Measurements from ENCODE around the gene PARD6B. TPM values are rescaled to one million over a fixed set of nuclear protein-coding genes. Genes with fewer than 3 reads are reported as not detected.
A peak's percentile ranks its signal among the peaks of the same experiment; 100 is the strongest.

PARD6B gene
- total and polyA plus RNA-seq, 2 of the 13 experiments (the other 11 are each of a cell fraction or from before 2014, with no cell fraction given), result 6.9 to 22.2 TPM

DNA sequence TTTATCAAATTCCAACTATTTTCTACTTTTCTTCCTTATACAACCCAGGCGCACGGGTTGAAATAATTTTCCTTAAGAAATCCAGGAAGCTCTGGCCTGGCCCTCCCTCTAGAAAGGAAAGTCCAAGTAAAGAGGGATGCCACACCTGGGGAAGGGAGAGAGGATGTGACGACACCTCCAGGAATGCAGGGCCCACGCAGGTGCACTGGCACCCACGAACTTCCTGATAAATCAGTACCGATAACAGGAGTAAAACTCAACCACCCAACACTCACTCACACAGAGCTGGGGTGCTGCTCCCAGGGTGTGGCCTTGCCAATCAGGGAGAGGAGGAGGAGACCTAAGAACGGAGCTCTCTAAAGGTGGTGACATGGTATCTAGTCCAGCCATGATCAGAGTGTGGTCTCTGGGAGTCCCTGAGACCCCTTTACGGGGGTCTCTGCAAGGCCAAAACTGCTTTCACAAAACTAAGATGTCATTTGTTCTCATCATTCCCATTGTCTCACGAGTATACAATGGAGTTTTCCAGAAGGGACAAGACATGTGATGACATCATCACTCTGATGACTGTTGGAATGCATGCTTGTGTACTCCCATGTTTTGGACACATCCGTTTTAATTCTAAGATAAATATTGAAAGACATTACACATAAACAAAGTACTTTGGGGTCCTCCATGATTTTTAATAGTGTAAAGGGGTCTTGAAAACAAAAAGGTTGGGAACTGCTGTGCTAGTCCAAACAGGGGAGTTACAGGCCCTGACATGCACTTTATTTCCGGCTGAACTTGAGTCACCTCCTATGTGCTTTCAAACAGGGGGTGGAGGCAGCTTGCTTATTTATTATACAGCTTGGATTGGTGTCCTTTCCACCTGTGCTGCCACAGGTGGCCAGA lies 2.2 kb upstream of the PARD6B start (continued):
- no peak for TF ChIP-seq PCBP2 (optimal IDR thresholded peaks at IDR 0.05; ENCODE audit: low read depth, low read length, poor library complexity, severe bottlenecking)
- no peak for TF ChIP-seq ZNF776 (CRISPR knock-in tag; IDR thresholded peaks at IDR 0.05)
- no peak for TF ChIP-seq ZBTB42 (CRISPR knock-in tag; IDR thresholded peaks at IDR 0.05)
- TF ChIP-seq, protein P1, sequence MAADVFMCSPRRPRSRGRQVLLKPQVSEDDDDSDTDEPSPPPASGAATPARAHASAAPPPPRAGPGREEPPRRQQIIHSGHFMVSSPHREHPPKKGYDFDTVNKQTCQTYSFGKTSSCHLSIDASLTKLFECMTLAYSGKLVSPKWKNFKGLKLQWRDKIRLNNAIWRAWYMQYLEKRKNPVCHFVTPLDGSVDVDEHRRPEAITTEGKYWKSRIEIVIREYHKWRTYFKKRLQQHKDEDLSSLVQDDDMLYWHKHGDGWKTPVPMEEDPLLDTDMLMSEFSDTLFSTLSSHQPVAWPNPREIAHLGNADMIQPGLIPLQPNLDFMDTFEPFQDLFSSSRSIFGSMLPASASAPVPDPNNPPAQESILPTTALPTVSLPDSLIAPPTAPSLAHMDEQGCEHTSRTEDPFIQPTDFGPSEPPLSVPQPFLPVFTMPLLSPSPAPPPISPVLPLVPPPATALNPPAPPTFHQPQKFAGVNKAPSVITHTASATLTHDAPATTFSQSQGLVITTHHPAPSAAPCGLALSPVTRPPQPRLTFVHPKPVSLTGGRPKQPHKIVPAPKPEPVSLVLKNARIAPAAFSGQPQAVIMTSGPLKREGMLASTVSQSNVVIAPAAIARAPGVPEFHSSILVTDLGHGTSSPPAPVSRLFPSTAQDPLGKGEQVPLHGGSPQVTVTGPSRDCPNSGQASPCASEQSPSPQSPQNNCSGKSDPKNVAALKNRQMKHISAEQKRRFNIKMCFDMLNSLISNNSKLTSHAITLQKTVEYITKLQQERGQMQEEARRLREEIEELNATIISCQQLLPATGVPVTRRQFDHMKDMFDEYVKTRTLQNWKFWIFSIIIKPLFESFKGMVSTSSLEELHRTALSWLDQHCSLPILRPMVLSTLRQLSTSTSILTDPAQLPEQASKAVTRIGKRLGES (CRISPR knock-in tag; IDR thresholded peaks at IDR 0.05; ENCODE audit: borderline replicate concordance), result no peak
- TF ChIP-seq ZNF598 (CRISPR knock-in tag; IDR thresholded peaks at IDR 0.05; ENCODE audit: borderline replicate concordance), result no peak
- no peak for TF ChIP-seq ZNF446 (CRISPR knock-in tag; IDR thresholded peaks at IDR 0.05)
- TF ChIP-seq SALL1 (CRISPR knock-in tag; IDR thresholded peaks at IDR 0.05), result peak; percentile 23
- no peak for TF ChIP-seq IRX3 (CRISPR knock-in tag; IDR thresholded peaks at IDR 0.05; ENCODE audit: borderline replicate concordance, low read depth)
- TF ChIP-seq ZSCAN20 (CRISPR knock-in tag; IDR thresholded peaks at IDR 0.05; ENCODE audit: borderline replicate concordance), result no peak
- no peak for TF ChIP-seq MYC (CRISPR knock-in tag; IDR thresholded peaks at IDR 0.05; ENCODE audit: borderline replicate concordance)
- TF ChIP-seq ZFP36L1 (CRISPR knock-in tag; IDR thresholded peaks at IDR 0.05), result no peak
- no peak for TF ChIP-seq ZNF44 (CRISPR knock-in tag; IDR thresholded peaks at IDR 0.05)
- TF ChIP-seq, protein P2, sequence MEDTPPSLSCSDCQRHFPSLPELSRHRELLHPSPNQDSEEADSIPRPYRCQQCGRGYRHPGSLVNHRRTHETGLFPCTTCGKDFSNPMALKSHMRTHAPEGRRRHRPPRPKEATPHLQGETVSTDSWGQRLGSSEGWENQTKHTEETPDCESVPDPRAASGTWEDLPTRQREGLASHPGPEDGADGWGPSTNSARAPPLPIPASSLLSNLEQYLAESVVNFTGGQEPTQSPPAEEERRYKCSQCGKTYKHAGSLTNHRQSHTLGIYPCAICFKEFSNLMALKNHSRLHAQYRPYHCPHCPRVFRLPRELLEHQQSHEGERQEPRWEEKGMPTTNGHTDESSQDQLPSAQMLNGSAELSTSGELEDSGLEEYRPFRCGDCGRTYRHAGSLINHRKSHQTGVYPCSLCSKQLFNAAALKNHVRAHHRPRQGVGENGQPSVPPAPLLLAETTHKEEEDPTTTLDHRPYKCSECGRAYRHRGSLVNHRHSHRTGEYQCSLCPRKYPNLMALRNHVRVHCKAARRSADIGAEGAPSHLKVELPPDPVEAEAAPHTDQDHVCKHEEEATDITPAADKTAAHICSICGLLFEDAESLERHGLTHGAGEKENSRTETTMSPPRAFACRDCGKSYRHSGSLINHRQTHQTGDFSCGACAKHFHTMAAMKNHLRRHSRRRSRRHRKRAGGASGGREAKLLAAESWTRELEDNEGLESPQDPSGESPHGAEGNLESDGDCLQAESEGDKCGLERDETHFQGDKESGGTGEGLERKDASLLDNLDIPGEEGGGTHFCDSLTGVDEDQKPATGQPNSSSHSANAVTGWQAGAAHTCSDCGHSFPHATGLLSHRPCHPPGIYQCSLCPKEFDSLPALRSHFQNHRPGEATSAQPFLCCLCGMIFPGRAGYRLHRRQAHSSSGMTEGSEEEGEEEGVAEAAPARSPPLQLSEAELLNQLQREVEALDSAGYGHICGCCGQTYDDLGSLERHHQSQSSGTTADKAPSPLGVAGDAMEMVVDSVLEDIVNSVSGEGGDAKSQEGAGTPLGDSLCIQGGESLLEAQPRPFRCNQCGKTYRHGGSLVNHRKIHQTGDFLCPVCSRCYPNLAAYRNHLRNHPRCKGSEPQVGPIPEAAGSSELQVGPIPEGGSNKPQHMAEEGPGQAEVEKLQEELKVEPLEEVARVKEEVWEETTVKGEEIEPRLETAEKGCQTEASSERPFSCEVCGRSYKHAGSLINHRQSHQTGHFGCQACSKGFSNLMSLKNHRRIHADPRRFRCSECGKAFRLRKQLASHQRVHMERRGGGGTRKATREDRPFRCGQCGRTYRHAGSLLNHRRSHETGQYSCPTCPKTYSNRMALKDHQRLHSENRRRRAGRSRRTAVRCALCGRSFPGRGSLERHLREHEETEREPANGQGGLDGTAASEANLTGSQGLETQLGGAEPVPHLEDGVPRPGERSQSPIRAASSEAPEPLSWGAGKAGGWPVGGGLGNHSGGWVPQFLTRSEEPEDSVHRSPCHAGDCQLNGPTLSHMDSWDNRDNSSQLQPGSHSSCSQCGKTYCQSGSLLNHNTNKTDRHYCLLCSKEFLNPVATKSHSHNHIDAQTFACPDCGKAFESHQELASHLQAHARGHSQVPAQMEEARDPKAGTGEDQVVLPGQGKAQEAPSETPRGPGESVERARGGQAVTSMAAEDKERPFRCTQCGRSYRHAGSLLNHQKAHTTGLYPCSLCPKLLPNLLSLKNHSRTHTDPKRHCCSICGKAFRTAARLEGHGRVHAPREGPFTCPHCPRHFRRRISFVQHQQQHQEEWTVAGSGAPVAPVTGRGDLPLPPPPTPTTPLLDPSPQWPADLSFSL (CRISPR knock-in tag; IDR thresholded peaks at IDR 0.05), result no peak
- peak; percentile 63 for TF ChIP-seq FOSL2 (CRISPR knock-in tag; IDR thresholded peaks at IDR 0.05)
- no peak; the same call in 1 of the 2 replicates for TF ChIP-seq ZMYM2 (CRISPR knock-in tag; IDR thresholded peaks at IDR 0.05)
- no peak for TF ChIP-seq ZBTB7A (CRISPR knock-in tag; IDR thresholded peaks at IDR 0.05)
- TF ChIP-seq TGIF2 (CRISPR knock-in tag; IDR thresholded peaks at IDR 0.05), result peak; percentile 65
- no peak for TF ChIP-seq AKAP8 (CRISPR knock-in tag; IDR thresholded peaks at IDR 0.05)
- TF ChIP-seq KDM3A (CRISPR knock-in tag; IDR thresholded peaks at IDR 0.05; ENCODE audit: low read depth), result no peak

All from HepG2 (cell line).